GM23248 (cell line): Measurements from ENCODE around the gene GPX3.

ENCODE experiments used
- EZH2 ChIP-seq: fragments of 200-600 bp; sonication (generic); IDR thresholded peaks from 2 replicates; pipeline ENCODE4 v1.6.1; 2018; ENCODE audit warnings: antibody characterized with exemption, mild to moderate bottlenecking; ENCODE audit not compliant: insufficient read depth, poor library complexity, severe bottlenecking
- EZH2phosphoT487 ChIP-seq: fragments of 200-600 bp; sonication (generic); IDR thresholded peaks from 2 replicates; pipeline ENCODE4 v1.6.1; 2018; ENCODE audit warnings: antibody characterized with exemption, moderate library complexity, mild to moderate bottlenecking, low read depth; ENCODE audit not compliant: insufficient read depth

DNA sequence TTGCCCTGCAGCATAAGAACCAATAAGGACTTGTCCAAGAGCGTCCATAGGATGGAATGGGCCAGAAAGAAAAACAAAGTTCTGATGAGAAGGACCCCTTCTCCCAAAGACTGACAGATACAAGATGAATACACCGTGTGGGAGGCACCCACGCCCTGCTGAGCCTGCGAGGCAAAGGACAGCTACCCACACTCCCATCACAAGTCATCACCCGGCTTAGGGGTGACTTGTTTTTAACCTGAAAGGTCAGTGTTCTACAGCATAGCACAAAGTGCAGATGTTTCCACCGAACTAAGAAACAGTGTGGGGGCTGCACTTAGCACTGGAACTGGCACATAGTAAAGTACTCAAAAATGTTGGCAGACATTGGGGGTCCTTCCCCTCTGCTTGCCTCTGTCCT lies 46.5 kb downstream of the GPX3 start:
- TF ChIP-seq EZH2phosphoT487, result no peak
- no peak for TF ChIP-seq EZH2
